GM18505 (cell line): Measurements from ENCODE around the gene SLC35F3.
"Not testable (repeated sequence)": the region's sequence is repeated elsewhere in the genome, so short reads cannot be mapped to it uniquely, and the experiment has no call there.

Experiments used
- ATAC-seq: cut with Tn5 transposase; IDR thresholded peaks from one replicate; pipeline ENCODE4 v1.9.1; 2021; ENCODE audit not compliant: unreplicated experiment
- POLR2A ChIP-seq: IDR thresholded peaks from 4 replicates; pipeline ENCODE4 v1.6.1; 2011; ENCODE audit warnings: borderline replicate concordance; ENCODE audit not compliant: insufficient read depth, insufficient read length; ENCODE audit errors: extremely low read depth

SLC35F3 gene

DNA sequence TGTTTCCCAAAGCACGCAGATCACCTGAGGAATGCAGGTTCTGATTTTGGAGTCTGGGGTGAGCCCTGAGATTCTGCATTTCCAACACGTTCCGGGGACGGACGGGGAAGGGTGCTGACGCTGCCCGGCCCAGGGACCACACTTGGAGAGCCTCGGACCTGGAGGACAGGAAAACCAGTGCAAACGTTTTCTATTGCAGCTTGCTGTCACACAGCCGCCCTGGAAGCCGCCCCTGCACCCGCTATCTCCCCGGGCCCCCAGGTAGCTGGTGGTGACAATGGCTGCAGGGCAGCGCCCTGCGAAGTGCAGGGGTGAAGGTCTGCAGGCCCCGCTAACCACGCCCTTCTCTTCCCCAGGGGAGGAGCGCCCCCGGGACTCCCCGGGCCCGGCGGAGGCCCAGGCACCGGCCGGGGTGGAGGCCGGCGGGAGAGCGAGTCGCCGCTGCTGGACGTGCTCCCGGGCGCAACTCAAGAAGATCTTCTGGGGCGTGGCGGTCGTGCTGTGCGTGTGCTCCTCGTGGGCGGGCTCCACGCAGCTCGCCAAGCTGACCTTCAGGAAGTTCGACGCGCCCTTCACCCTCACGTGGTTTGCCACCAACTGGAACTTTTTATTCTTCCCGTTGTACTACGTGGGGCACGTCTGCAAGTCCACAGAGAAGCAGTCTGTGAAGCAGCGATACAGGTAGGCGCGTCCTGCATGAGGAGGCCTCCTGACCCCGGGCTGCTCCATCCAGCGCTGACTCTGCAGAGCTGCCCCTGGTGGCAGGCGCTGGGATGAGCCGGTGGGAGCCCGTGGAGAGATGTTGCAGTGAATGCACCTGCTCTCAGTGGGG is 326.8 kb downstream of the SLC35F3 start:
- no peak for ATAC-seq

DNA sequence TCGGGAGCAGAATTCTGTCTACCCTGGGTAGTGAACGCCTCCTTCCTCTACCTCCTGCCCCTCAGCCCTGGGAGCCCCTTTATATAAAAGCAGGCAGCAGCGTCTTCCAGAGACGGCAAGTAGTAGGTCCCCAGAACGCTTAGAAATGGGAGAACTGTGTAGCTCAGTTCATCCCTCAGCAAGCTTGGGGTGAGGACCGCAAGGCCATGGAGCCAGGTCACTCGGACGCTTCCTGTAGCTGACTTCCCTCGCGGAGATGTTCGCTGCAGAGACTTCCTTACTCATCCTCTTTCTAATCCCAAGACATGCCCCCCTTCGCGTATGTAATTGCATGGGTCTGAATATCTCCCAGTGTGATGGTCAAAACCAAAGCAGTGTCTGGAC is 327.4 kb downstream of the SLC35F3 start:
- no peak for ATAC-seq

More for the DNA sequence above, 326.8 kb downstream of the SLC35F3 start:
- TF ChIP-seq POLR2A: no peak

DNA sequence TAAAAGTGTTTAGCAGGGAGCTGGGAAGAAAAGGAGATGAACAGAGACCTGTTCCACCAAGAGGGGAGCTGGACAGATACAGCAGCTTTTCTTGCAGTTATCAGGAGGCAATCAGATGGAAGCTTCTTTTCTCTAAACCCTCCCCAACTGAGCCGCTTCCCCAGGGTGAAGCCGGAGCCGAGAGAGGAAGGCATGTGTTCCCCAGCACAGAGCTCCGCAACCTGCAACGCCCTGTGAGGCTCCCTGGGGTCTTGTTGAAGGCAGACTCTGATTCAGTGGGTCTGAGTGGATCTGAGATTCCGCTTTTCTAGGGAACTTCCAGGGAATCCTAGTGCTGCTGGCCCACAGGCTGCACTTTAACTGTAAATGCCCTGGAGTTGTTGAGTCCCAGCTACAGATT is 329.7 kb downstream of the SLC35F3 start:
- no peak for ATAC-seq

More for the DNA sequence above, 327.4 kb downstream of the SLC35F3 start:
- no peak for TF ChIP-seq POLR2A

DNA sequence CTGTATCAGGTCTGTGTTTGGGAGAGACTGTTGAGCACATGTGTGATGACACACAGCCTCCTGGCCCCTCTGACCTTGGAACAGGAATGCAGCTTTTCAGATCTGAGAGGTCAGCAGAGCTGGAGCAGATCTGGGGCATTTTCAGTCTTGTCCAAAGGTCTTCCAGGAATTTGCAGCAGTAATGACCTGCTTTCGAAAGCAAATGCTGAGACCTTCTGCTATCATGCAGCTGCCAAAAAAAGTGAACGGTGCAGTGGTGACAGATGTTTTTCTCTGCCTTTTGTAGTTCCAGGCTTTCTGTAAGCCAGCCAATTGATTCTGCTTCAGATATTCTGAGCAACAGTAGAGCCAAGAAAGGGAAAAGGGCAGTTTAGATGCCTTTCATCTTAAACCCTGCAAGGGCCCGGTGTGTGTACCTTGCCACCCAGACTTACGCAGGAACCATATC is 331.0 kb downstream of the SLC35F3 start:
- no peak for TF ChIP-seq POLR2A
- no peak for ATAC-seq

More for the DNA sequence above, 329.7 kb downstream of the SLC35F3 start:
- TF ChIP-seq POLR2A: no peak

DNA sequence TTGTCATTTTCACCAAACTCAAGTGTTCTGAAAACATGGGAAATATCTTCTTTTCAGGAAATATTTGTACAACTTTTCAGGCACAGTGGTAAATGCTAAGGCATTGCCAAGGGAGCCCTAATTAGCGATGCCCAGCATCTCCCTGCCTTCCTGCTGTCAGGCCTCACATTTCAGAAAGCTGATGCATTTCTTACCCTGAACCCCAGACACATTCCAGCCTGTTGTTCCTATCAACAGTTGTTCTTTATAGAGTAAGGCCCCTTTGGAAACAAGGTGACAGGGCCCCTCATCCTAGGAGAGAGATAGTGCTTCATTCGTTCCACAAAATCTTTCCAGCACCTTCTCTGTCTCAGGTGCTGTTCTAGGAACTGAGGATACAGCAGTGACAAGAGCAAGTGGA is 332.9 kb downstream of the SLC35F3 start:
- no peak for ATAC-seq
- no peak for TF ChIP-seq POLR2A

DNA sequence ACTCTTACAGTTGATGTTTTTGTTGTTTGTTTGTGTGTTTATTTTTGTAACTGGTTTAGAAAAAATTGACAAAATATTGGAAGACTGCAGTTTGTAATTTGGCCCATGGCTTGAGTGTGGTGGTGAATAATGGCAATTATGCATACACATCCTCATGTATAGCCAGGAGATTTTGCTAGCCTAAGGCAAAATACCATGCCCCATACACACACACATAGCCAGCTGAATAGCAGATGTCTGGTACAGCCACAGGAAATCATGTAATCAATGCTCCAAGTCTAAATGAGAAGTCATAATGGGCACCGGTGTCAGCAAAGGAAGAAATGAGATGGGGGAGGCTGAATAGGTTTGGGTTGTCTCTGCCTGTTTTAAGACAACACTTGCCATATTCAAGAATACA is 333.6 kb downstream of the SLC35F3 start:
- TF ChIP-seq POLR2A: no peak

DNA sequence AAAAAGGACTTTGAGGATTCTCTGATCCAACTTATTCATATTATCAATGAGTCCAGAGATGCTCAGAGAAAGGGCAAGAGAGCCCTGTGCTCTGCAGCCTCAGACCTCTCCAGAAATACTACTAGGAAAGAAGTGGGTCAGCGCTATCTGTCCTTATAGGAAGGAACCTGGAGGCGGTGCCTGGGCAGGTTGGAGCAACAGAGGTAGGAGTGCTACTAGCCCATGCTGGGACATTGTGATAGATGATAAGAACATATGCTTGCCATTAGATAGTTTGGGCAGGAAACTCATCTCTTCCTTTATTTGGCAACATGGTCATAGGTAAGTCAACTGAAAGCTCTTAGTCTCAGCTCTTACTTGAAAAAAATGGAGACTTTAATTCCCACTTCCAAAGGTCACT is 335.0 kb downstream of the SLC35F3 start:
- no peak for ATAC-seq

More for the DNA sequence above, 333.6 kb downstream of the SLC35F3 start:
- ATAC-seq: no peak

DNA sequence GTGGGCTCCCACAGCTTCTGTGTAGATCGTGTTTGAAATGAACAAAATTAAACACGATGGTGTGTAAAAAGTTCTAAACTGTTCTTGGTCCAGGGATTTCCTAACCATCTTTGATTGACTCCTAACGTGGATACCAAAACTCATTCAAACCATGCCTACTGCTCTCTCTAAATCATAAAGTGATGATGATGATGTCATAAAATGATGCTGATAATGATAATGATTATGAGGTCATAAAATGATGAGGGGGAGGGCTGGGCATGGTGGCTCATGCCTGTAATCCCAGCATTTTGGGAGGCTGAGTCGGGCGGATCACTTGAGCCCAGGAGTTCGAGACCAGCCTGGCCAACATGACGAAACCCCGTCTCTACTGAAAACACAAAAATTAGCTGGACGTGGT is 335.5 kb downstream of the SLC35F3 start:
- no peak for TF ChIP-seq POLR2A
- no peak for ATAC-seq

More for the DNA sequence above, 335.0 kb downstream of the SLC35F3 start:
- TF ChIP-seq POLR2A: no peak

DNA sequence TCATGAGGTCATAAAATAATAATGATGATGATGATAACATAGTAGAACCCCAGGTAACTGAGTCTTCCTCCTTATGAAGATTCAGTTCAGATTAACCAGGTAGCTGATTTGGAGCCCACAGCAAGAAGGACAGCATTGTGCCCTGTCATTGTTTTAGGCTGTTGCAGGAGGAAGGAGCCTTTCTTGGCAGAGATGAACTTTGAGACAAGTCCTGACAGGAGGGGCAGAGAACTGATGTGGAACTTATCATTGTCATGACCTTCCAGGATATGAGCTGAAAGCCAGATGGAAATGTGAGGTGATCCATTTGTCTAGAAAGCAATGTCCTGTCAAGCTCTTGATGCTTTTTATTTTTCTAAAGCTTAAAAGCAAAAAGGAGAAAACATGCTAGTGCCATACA is 336.2 kb downstream of the SLC35F3 start:
- no peak for ATAC-seq
- TF ChIP-seq POLR2A: no peak

DNA sequence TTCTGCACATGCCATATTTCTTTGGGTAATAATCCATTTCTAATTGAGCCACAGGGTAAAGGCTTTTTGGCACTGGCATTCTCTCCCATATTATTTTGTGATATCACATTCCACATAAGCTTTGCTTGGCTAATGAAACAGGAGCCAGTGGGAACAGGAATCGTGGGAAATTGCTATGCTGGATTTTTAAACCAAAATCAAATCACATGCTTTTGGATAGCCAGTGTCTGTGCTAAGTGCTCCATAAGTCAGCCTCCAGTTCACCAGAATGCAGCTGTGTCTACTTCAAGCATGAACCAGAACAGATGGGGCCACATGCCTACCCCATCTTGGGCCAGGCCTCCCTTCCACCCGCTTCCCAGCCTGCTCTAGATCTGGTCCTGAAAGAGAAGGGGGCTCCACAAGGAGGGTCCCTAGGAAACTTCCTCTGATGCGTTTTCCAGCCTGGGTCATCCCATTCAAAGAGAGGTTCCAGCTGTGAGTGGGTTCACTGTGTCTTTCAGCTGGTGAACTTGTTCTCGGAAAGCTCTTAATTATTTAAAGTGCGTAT is 337.5 kb downstream of the SLC35F3 start:
- ATAC-seq: no peak
- no peak for TF ChIP-seq POLR2A

DNA sequence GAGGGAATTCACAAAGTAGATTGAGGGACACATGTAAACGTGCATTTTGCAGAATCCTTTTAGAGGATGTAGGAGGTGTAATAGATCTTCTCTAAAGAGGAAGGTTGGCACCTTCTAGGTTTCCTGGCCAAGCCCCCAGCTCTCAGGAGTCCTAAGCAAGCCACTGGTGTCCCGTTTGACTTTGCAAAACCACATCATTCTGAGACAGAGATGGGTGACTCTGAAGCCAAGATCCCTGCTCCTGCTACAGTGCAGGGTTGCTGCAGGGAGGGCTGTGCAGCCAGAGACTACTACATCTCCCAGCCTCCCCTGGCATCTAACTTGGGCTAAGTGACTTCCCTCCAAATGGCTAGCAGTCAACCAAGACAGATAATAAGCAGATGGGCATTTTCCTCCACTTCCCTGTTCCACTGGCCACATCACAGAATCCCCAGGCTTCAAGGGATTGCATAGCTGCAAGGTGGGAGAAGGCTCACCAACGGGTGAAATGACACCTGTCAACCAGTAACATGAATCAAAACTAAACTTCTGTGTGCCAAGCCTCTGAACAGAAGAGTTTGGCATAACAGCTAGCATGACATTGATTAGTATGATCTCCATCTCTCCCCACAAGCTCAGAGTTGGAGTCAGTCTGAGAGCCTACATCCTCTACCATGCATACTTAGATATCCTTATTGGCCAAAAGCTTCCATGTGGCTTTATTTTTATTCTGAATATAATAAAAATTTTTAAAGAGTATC is 339.2 kb downstream of the SLC35F3 start:
- no peak for ATAC-seq
- TF ChIP-seq POLR2A: no peak

DNA sequence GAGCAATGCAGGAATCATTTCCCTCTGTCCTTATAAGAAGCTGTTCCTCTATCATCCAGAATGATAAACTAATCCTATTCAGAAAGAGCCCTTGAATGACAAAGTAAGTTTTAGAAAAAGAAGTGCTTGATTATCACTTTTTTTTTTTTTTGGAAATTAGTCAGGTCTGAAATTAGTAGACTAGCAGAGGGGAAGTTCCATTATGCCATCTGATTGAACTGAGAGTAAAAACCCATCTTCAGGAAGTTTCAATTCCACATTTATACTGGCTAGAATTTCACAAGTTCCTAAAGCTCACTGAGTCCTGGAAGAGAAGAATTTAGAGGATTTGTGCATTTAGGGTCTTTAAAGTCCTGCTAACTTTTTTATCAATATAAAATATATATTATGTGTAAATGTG is 340.0 kb downstream of the SLC35F3 start:
- peak; percentile 32 for ATAC-seq
- no peak for TF ChIP-seq POLR2A

DNA sequence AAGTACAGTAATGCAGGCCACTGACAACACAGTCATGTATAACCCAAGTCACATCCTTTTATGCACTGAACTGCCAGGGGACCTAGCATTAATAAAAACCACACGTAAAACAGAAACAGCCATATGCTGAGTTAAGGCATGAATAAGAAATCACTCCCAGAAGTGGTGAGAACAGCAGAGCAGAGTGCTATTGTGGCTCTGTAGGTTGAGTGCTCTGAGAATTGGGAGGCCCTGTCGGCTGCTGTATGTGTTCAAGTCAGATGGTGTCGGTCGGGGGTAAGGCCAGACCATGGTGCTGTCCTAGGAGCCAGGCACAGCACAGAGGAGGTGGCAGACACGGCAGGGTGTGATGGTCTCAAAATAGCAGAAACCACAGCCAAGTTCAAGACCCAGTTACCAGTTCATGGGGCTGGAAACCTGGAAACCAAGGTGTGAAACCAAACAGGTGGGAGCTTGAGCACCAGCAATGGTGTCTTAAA is 342.2 kb downstream of the SLC35F3 start:
- no peak for TF ChIP-seq POLR2A
- peak; percentile 86 for ATAC-seq

DNA sequence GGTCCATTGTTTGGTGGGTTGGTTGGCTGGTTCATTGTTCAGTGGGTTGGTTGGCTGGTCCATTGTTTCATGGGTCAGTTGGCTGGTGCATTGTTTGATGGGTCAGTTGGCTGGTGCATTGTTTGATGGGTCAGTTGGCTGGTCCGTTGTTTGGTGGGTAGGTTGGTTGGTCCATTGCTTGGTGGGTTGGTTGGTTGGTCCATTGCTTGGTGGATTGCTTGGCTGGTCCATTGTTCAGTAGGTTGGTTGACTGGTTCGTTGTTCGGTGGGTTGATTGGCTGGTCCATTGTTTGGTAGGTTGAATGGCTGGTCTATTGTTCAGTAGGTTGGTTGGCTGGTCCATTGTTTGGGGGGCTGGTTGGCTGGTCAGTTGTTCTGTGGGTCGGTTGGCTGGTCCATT is 343.3 kb downstream of the SLC35F3 start:
- ATAC-seq: not testable (repeated sequence)
